Gastrocnemius medialis (tissue), 4 donors: ENCODE results near the gene LRP1-AS. TPM values are rescaled to one million over a fixed set of nuclear protein-coding genes. Genes with fewer than 3 reads are reported as not detected.

ENCODE experiments used
- ATAC-seq, 2 donors: fragments of 150-250 bp; one replicate each; pipeline ENCODE4 v1.9.1; 2016
- DNase-seq, 2 donors: peaks; one replicate each; pipeline ENCODE4 v3.0.0-alpha.2; 2019
- H3K27ac ChIP-seq, 4 donors: fragments of 200-600 bp; sonication (generic); 1 replicate in 1 of 4; 2 replicates in 3 of 4; pipeline ENCODE4 v1.5.1; 2016 to 2018; ENCODE audit warnings: mild to moderate bottlenecking in 2 of 4, moderate library complexity in 1 of 4
- H3K27me3 ChIP-seq, 3 donors: fragments of 200-600 bp; sonication (generic) in 2 of 3; 1 replicate in 1 of 3; 2 replicates in 2 of 3; pipeline versions ENCODE4 v1.5.1 to v1.6.0; 2016 to 2019; ENCODE audit warnings: mild to moderate bottlenecking in 1 of 3, moderate library complexity in 1 of 3
- H3K36me3 ChIP-seq, 2 donors: fragments of 200-600 bp; sonication (generic) in 1 of 2; one replicate each; pipeline ENCODE4 v1.5.1; 2017 to 2018
- H3K4me1 ChIP-seq, 2 donors: fragments of 200-600 bp; sonication (generic) in 1 of 2; one replicate each; pipeline ENCODE4 v1.5.1; 2016 to 2017; ENCODE audit warnings: mild to moderate bottlenecking in 2 of 2
- H3K4me3 ChIP-seq, 4 donors: fragments of 200-600 bp; sonication (generic) in 3 of 4; 1 replicate in 1 of 4; 2 replicates in 3 of 4; pipeline ENCODE4 v1.5.1; 2016 to 2019; ENCODE audit warnings: mild to moderate bottlenecking in 2 of 4
- H3K9me3 ChIP-seq, 3 donors: fragments of 200-600 bp; sonication (generic) in 2 of 3; 1 replicate in 1 of 3; 2 replicates in 2 of 3; pipeline ENCODE4 v1.5.1; 2016 to 2019
- CTCF ChIP-seq, 5 experiments: fragments of 450-650 bp in 3 of 5; fragments of 200-600 bp in 2 of 5; sonication (generic) in 2 of 5; IDR thresholded peaks in 4 of 5; conservative IDR thresholded peaks in 1 of 5; 1 replicate in 4 of 5; 2 replicates in 1 of 5; pipeline ENCODE4 v1.5.1; 2016 to 2019; ENCODE audit warnings: antibody characterized with exemption in 5 of 5, mild to moderate bottlenecking in 3 of 5, moderate library complexity in 3 of 5
- POLR2A ChIP-seq, 2 donors: fragments of 450-650 bp; IDR thresholded peaks; one replicate each; pipeline ENCODE4 v1.6.1; 2017; ENCODE audit warnings: antibody characterized with exemption in 2 of 2, mild to moderate bottlenecking in 2 of 2, moderate library complexity in 2 of 2
- in situ Hi-C, 4 donors: fragments of 200-750 bp; cut with MboI; loops; one replicate each; pipeline versions ENCODE4 v1.15.0 to v1.8.0; 2017; ENCODE audit warnings: low sequenced_read_pairs in 4 of 4
- intact Hi-C: fragments of 100-400 bp; cut with DNase I; formaldehyde crosslinking; loops from one replicate; pipeline ENCODE4 v1.15.1; 2023; ENCODE audit warnings: low total_unique reads
- total RNA-seq, 4 donors: library from RNA; depleted of rRNA; stranded (reverse); fragments of >200 nt; gene quantifications; one replicate each; pipeline versions ENCODE4 v1.1.0 to v1.2.3, GENCODE V29; 2016

Gene LRP1-AS
- total RNA-seq, 4 donors from 2014 or later: not detected

DNA sequence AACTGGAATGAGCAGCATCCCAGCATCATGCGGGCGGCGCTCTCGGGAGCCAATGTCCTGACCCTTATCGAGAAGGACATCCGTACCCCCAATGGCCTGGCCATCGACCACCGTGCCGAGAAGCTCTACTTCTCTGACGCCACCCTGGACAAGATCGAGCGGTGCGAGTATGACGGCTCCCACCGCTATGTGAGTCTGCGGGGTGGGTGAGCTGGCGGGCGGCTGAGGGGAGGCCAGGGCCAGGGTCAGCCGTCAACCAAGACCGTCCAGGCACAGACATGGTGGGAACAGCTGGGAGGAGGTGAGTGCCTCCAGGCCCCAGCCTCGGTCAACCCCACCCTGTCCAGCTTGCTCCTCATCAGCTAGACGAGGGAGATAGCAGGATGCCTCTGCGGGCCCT lies 43.4 kb upstream of the LRP1-AS start:
- in situ Hi-C loops: no loop called here
- intact Hi-C loops: no loop called here
- Histone ChIP-seq H3K27ac (no peak overlapping the region), H3K27me3 (no peaks in the 10 kb centered on the region), H3K9me3 (no peaks in the 10 kb centered on the region), H3K4me1 (no peaks in the 10 kb centered on the region), H3K36me3 (no peaks in the 10 kb centered on the region), H3K4me3 (no peak overlapping the region)
- ATAC-seq (no peak), DNase-seq (no peak)
- TF ChIP-seq POLR2A (IDR thresholded peaks at IDR 0.05) (no peak), CTCF (IDR thresholded peaks at IDR 0.05 in 4 of 5, conservative IDR thresholded peaks at IDR 0.05 in 1 of 5) (no peak)

DNA sequence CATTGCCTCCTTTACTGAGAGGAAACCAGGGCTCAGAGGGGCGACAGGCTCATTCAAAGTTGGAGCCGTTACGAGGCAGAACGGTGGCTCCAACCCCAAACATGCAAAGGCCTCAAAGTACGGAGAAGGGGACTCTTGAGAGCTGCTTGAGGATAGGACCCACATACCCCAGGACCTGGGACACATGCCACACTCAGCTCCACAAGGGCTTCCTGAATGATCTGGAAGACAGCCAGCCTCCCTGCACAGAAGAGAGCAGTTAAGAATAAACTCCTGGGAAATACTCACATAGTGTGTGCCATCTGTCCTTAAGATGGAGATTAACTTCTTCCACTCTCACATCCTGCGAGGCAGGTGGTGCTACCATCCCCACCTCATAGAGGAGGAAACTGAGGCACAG lies 42.6 kb upstream of the LRP1-AS start:
- Histone ChIP-seq H3K27me3 (no peaks in the 10 kb centered on the region), H3K4me3 (no peak overlapping the region), H3K9me3 (no peaks in the 10 kb centered on the region), H3K36me3 (no peaks in the 10 kb centered on the region), H3K4me1 (no peaks in the 10 kb centered on the region), H3K27ac (no peak overlapping the region)
- in situ Hi-C loops (no loop called here), intact Hi-C loops (no loop called here)
- ATAC-seq (no peak), DNase-seq (no peak)
- TF ChIP-seq CTCF (IDR thresholded peaks at IDR 0.05 in 4 of 5, conservative IDR thresholded peaks at IDR 0.05 in 1 of 5) (no peak), POLR2A (IDR thresholded peaks at IDR 0.05) (no peak)

DNA sequence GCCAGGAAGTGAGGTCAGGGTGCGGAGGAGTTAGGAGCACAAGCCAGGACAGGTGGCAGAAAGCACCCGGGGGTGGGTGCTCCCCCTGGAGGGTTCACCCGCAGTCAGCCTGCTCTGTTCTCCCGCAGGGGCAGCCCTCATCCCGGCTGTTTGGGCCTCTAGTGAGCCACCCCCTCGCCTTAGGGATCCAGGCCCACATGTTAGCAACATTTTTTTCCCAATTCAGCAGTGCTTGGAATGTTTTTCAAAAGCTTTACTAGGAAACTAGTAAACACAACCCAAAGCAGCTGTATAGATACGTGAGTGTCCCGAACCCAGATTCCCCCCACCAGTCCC lies 40.6 kb upstream of the LRP1-AS start:
- Histone ChIP-seq H3K27ac (no peak overlapping the region), H3K4me3 (no peak overlapping the region), H3K4me1 (no peaks in the 10 kb centered on the region), H3K9me3 (no peaks in the 10 kb centered on the region), H3K27me3 (no peaks in the 10 kb centered on the region), H3K36me3 (no peaks in the 10 kb centered on the region)
- TF ChIP-seq POLR2A (IDR thresholded peaks at IDR 0.05) (no peak), CTCF (IDR thresholded peaks at IDR 0.05 in 4 of 5, conservative IDR thresholded peaks at IDR 0.05 in 1 of 5) (no peak)
- in situ Hi-C loops: loop anchor here in 1 of 4 donors (10.0 kb wide), 1 partner anchor 123 kb away; no protein-coding TSS in a partner anchor
- ATAC-seq (no peak), DNase-seq (no peak)
- intact Hi-C loops: no loop called here

DNA sequence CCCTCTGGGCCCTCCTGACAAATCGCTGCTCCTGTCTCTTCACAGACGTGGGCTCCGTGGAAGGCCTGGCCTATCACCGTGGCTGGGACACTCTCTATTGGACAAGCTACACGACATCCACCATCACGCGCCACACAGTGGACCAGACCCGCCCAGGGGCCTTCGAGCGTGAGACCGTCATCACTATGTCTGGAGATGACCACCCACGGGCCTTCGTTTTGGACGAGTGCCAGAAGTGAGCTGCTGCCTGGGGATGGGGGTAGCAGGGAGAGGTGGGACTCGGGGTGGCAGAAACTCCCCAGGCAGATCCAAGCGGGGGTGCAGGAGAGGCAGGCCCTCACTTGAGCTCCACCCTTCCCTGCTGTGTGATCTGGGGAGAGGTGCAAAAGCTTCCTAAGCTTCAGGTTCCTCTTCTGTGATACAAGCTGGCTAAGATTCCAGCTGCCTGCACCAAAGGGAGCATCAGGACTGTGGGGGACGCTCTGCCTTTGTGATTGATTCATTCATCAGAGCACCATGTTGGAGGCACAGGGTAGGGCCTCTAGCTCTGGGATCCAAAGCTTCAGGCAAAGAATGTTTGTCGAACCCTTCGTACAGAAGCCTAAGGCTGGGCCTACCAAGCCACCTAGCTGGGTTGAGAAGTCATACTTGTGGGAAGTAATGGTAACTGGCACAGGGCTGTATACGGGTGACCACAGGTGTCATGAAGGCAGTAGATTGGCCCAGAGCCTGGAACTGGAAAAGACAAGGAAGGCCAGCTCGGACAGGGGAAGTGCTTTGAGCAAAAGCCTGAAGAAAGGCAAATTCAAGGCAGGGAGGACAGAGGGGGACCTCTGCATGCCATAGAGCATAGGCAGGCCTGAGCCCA lies 40.0 kb upstream of the LRP1-AS start:
- Histone ChIP-seq H3K27ac (no peak overlapping the region), H3K4me1 (no peaks in the 10 kb centered on the region), H3K27me3 (no peaks in the 10 kb centered on the region), H3K4me3 (no peak overlapping the region), H3K9me3 (no peaks in the 10 kb centered on the region), H3K36me3 (no peaks in the 10 kb centered on the region)
- ATAC-seq (no peak), DNase-seq (no peak)
- intact Hi-C loops: no loop called here
- TF ChIP-seq CTCF (IDR thresholded peaks at IDR 0.05 in 4 of 5, conservative IDR thresholded peaks at IDR 0.05 in 1 of 5) (no peak), POLR2A (IDR thresholded peaks at IDR 0.05) (no peak)
- in situ Hi-C loops: loop anchor here in 1 of 4 donors (10.0 kb wide), 1 partner anchor 123 kb away; no protein-coding TSS in a partner anchor
